Hepatocyte (in vitro differentiated cells): Measurements from ENCODE around the gene PRAMEF1. TPM values are rescaled to one million over a fixed set of nuclear protein-coding genes. Genes with fewer than 3 reads are reported as not detected.

Source experiments
- DNase-seq: peaks from one replicate; pipeline ENCODE4 v3.0.0-alpha.2; 2016; ENCODE audit warnings: low spot score
- H2AFZ ChIP-seq: fragments of 200-600 bp; sonication (generic); 2 replicates; pipeline ENCODE4 v1.6.0; 2016; ENCODE audit warnings: antibody characterized with exemption, mild to moderate bottlenecking
- H3K27ac ChIP-seq: fragments of 200-600 bp; sonication (generic); 2 replicates; pipeline ENCODE4 v1.5.1; 2016; ENCODE audit warnings: mild to moderate bottlenecking
- H3K27me3 ChIP-seq: fragments of 200-600 bp; sonication (generic); 2 replicates; pipeline ENCODE4 v1.6.1; 2016
- H3K36me3 ChIP-seq: fragments of 200-600 bp; sonication (generic); replicated peaks from 2 replicates; pipeline ENCODE4 v1.5.1; 2016; ENCODE audit warnings: low read depth; ENCODE audit not compliant: insufficient read depth
- H3K4me1 ChIP-seq: fragments of 200-600 bp; sonication (generic); 2 replicates; pipeline ENCODE4 v1.5.1; 2016; ENCODE audit warnings: mild to moderate bottlenecking, moderate library complexity; ENCODE audit not compliant: insufficient read depth
- H3K4me2 ChIP-seq: fragments of 200-600 bp; sonication (generic); 2 replicates; pipeline ENCODE4 v1.6.0; 2016
- H3K4me3 ChIP-seq: fragments of 200-600 bp; sonication (generic); 2 replicates; pipeline ENCODE4 v1.5.1; 2016; ENCODE audit warnings: mild to moderate bottlenecking
- H3K79me2 ChIP-seq: fragments of 200-600 bp; sonication (generic); 2 replicates; pipeline ENCODE4 v1.6.0; 2017; ENCODE audit warnings: mild to moderate bottlenecking
- H3K9me2 ChIP-seq: fragments of 200-600 bp; sonication (generic); replicated peaks from 2 replicates; pipeline ENCODE4 v1.6.0; 2017; ENCODE audit warnings: mild to moderate bottlenecking; ENCODE audit not compliant: insufficient read depth
- H3K9me3 ChIP-seq: fragments of 200-600 bp; sonication (generic); 2 replicates; pipeline ENCODE4 v1.5.1; 2016; ENCODE audit warnings: low read depth, mild to moderate bottlenecking
- H4K20me1 ChIP-seq: fragments of 200-600 bp; sonication (generic); 2 replicates; pipeline ENCODE4 v1.6.0; 2016; ENCODE audit warnings: mild to moderate bottlenecking; ENCODE audit not compliant: insufficient read depth, poor library complexity, severe bottlenecking
- EZH2 ChIP-seq: fragments of 200-600 bp; sonication (generic); IDR thresholded peaks from 2 replicates; pipeline ENCODE4 v1.6.1; 2016; ENCODE audit warnings: antibody characterized with exemption, mild to moderate bottlenecking, borderline replicate concordance
- EZH2phosphoT487 ChIP-seq: fragments of 200-600 bp; sonication (generic); IDR thresholded peaks from one replicate; pipeline ENCODE4 v1.6.1; 2018; ENCODE audit warnings: antibody characterized with exemption, mild to moderate bottlenecking, low read depth, moderate library complexity; ENCODE audit not compliant: unreplicated experiment, severe bottlenecking
- WGBS: methylation state at CpG from one replicate; pipeline ENCODE4 v1.1.6; 2016; ENCODE audit warnings: low lambda C conversion rate; ENCODE audit errors: missing lambda C conversion rate; 5-methylcytosine and 5-hydroxymethylcytosine counted together
- polyA plus RNA-seq: library from polyadenylated mRNA; unstranded; fragments of >200 nt; fragmentation: Nextera tagmentation; extraction: Ambion mirVana; gene quantifications from 2 replicates; pipeline ENCODE4 v1.2.1, GENCODE V29; 2016
- total RNA-seq: library from RNA; depleted of rRNA; stranded (reverse); fragments of >200 nt; gene quantifications from 2 replicates; pipeline ENCODE4 v1.2.3, GENCODE V29; 2014
- TF ChIP-seq, protein P1 (sequence below): fragments of 200-600 bp; sonication (generic); IDR thresholded peaks from 2 replicates; pipeline ENCODE4 v1.5.1; 2016; ENCODE audit warnings: antibody characterized with exemption, mild to moderate bottlenecking; ENCODE audit not compliant: poor library complexity

Gene PRAMEF1
- total and polyA plus RNA-seq, 2 experiments from 2014 or later, result not detected

DNA sequence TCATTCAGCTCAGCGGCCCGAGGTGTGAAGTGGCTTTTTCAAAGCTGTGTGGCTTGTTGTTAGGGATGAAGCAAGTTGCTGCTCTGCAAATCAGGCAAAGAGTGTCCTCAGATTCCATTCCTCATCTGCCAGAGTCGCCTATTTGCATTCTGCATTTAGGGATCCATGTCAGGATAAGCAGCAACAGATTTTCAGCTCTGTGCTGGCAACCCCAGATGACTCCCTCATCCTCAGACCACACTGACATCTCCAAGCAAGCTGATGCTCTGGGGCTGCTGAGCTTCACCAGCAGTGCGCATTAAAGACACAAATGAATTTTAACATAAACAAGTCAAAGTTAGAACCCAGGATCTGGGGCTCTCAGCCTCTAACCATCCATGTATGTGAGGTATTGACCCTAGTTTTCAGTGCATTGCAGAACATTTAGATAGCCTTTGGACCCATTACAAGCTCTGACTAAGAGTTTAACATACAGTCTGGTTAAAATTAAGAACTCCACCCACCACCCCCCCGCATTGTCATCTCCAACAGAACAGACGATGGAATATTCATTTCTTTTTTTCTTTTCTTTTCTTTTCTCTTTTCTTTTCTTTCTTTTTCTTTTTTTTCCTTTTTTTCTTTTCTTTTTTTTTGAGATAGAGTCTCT is 34.3 kb upstream of the PRAMEF1 start:
- no peak for DNase-seq
- no peak overlapping the region for H3K4me3 ChIP-seq
- no peaks in the 10 kb centered on the region for H4K20me1 ChIP-seq
- no peak overlapping the region for H3K4me2 ChIP-seq
- no peak overlapping the region for H2AFZ ChIP-seq
- H3K4me1 ChIP-seq, result peaks cover 8% of the 10 kb centered on the region
- WGBS, result 85% methylated on average over 6 of the region's 6 CpGs
- no peaks in the 10 kb centered on the region for H3K9me2 ChIP-seq
- H3K36me3 ChIP-seq, result no peaks in the 10 kb centered on the region
- H3K79me2 ChIP-seq, result no peaks in the 10 kb centered on the region
- H3K27me3 ChIP-seq, result no peaks in the 10 kb centered on the region
- no peaks in the 10 kb centered on the region for H3K9me3 ChIP-seq
- no peak overlapping the region for H3K27ac ChIP-seq
- TF ChIP-seq EZH2phosphoT487 (no peak), EZH2 (no peak)
- TF ChIP-seq, protein P1, sequence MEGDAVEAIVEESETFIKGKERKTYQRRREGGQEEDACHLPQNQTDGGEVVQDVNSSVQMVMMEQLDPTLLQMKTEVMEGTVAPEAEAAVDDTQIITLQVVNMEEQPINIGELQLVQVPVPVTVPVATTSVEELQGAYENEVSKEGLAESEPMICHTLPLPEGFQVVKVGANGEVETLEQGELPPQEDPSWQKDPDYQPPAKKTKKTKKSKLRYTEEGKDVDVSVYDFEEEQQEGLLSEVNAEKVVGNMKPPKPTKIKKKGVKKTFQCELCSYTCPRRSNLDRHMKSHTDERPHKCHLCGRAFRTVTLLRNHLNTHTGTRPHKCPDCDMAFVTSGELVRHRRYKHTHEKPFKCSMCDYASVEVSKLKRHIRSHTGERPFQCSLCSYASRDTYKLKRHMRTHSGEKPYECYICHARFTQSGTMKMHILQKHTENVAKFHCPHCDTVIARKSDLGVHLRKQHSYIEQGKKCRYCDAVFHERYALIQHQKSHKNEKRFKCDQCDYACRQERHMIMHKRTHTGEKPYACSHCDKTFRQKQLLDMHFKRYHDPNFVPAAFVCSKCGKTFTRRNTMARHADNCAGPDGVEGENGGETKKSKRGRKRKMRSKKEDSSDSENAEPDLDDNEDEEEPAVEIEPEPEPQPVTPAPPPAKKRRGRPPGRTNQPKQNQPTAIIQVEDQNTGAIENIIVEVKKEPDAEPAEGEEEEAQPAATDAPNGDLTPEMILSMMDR, result no peak

DNA sequence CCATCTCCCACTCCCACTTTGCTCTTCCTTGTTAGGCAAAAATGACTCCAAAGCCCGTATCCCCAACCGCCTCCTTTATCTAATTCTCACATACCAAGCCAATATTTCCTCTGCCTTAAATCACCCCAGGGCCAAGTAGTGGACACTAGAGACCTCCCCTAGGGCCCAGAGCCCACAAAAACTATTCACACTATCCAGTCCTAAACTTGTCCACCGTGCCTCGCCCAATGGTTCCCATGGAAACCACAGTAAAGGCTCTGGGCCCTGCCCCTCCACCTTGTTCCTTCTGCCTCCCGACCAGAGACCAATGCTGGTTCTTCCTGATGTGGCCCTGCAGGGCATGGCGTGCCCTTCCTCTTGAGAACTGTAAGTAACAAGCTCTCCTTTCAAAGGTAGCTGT is 33.4 kb upstream of the PRAMEF1 start:
- 86% methylated on average over 6 of the region's 6 CpGs for WGBS

DNA sequence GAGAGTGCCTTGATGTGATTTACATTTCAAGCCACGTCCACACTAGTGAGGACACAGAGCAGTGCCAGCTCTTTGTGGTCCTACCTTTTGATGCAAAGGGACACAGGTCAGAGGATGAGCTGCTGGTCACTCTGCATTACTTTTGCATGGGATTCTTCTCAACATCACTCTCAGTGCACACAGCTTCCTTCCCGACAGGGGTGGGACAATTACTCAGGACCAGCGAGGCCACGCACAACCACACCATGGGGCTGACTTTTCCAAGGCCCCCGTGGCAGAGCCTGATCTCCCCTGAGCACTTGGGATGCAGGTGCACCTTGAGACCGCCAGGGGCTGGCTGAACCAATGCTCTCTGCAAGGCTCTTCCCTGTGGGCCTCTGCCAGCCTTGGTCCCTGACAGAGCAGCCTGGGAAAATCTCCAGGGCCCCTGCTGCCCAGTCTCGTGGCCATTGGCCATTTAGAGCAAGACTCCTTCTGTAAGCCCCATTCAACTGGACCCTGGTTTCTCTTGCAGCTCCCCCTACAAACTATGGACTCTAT is 30.9 kb upstream of the PRAMEF1 start:
- no peaks in the 10 kb centered on the region for H3K36me3 ChIP-seq
- H3K27ac ChIP-seq, result no peak overlapping the region
- no peak overlapping the region for H2AFZ ChIP-seq
- no peak for DNase-seq
- TF ChIP-seq EZH2 (no peak), EZH2phosphoT487 (no peak)
- TF ChIP-seq, protein P1, result no peak
- no peaks in the 10 kb centered on the region for H3K9me3 ChIP-seq
- no peaks in the 10 kb centered on the region for H4K20me1 ChIP-seq
- H3K4me1 ChIP-seq, result peaks cover 8% of the 10 kb centered on the region
- no peaks in the 10 kb centered on the region for H3K27me3 ChIP-seq
- no peaks in the 10 kb centered on the region for H3K9me2 ChIP-seq
- H3K4me3 ChIP-seq, result no peak overlapping the region
- H3K79me2 ChIP-seq, result no peaks in the 10 kb centered on the region
- 66% methylated on average over 7 of the region's 7 CpGs for WGBS
- H3K4me2 ChIP-seq, result no peak overlapping the region

More for the DNA sequence above, 33.4 kb upstream of the PRAMEF1 start:
- no peaks in the 10 kb centered on the region for H3K27me3 ChIP-seq
- H2AFZ ChIP-seq, result no peak overlapping the region
- no peaks in the 10 kb centered on the region for H3K9me3 ChIP-seq
- no peaks in the 10 kb centered on the region for H4K20me1 ChIP-seq
- no peaks in the 10 kb centered on the region for H3K79me2 ChIP-seq
- DNase-seq, result no peak
- H3K27ac ChIP-seq, result no peak overlapping the region
- no peaks in the 10 kb centered on the region for H3K36me3 ChIP-seq
- H3K4me2 ChIP-seq, result no peak overlapping the region
- no peaks in the 10 kb centered on the region for H3K9me2 ChIP-seq
- no peak overlapping the region for H3K4me3 ChIP-seq
- TF ChIP-seq, protein P1, result no peak
- no peak for TF ChIP-seq EZH2
- TF ChIP-seq EZH2phosphoT487, result no peak
- H3K4me1 ChIP-seq, result peaks cover 8% of the 10 kb centered on the region
